ENCODE data around the gene SPATA4. TPM values are rescaled to one million over a fixed set of nuclear protein-coding genes. Genes with fewer than 3 reads are reported as not detected.

Gene SPATA4
- polyA plus RNA-seq, 4 donors: 0.07 TPM; not detected in 3

DNA sequence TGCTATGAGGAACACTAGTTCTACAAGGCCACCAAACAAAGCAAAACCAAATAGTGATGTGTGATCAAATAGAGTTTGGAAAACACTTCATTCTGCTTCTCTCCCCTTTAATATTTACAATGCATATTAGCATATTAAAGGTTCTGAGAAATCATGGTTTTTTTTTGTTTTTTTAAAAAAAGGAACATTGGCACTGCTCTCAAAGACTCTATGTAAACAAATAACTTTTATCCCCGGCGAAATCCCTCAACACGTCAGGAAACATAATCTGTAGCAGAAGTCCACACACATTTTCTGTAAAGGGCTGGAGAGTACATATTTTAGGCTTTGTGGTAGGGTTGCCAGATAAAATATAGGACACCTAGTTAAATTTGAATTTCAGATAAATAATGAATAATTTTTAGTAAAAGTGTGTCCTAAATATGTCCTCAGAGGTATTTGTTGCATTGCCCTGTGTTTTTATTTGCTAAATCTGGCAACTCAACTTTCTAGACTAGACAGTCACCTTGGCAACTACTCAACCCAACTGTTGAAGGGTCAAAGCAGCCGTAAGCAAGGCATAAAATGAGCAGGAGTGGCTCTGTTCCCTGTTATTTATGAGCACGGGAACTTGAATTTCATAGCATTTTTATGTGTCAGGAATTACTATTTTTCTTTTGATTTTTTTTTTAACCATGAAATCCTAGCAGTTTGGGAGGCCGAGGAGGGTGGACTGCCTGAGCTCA lies 8.6 kb downstream of the SPATA4 start:
- H3K27ac ChIP-seq (ENCODE audit: low read depth in 1 of 3, low read length in 2 of 3): no peak overlapping the region
- WGBS, 3 donors: 67 to 77% (median 72%) methylated on average over 6 of the region's 6 CpGs

GRCh38 chr4:176186067-176186466 lies 9.3 kb downstream of the SPATA4 start:
- H3K4me1 ChIP-seq (ENCODE audit: control insufficient read depth in 3 of 3, insufficient read depth in 2 of 3, low read depth in 1 of 3, low read length in 2 of 3): no peaks in the 10 kb centered on the region
- 56 to 72% (median 57%) methylated on average over 2 of the region's 2 CpGs for WGBS, 3 donors
- H3K36me3 ChIP-seq (ENCODE audit: control insufficient read depth in 3 of 3, insufficient read depth in 2 of 3, low read depth in 1 of 3, low read length in 3 of 3): no peaks in the 10 kb centered on the region
- FAIRE-seq (no peak), DNase-seq (no peak)
- peaks cover 0 to 4% (median 0%) of the 10 kb centered on the region in 3 donors for H3K27me3 ChIP-seq (ENCODE audit: control insufficient read depth in 3 of 3, insufficient read depth in 3 of 3, low read length in 3 of 3)
- H3K9me3 ChIP-seq (ENCODE audit: control insufficient read depth in 2 of 2, insufficient read depth in 1 of 2, low read depth in 1 of 2, low read length in 1 of 2): no peaks in the 10 kb centered on the region
- no peak overlapping the region for H3K4me3 ChIP-seq (ENCODE audit: low read depth in 1 of 3, low read length in 3 of 3)
- H3K27ac ChIP-seq (ENCODE audit: low read depth in 1 of 3, low read length in 2 of 3): no peak overlapping the region

More for the DNA sequence above, 8.6 kb downstream of the SPATA4 start:
- Histone ChIP-seq H3K4me1 (ENCODE audit: control insufficient read depth in 3 of 3, insufficient read depth in 2 of 3, low read depth in 1 of 3, low read length in 2 of 3) (no peaks in the 10 kb centered on the region), H3K9me3 (ENCODE audit: control insufficient read depth in 2 of 2, insufficient read depth in 1 of 2, low read depth in 1 of 2, low read length in 1 of 2) (no peaks in the 10 kb centered on the region), H3K4me3 (ENCODE audit: low read depth in 1 of 3, low read length in 3 of 3) (no peak overlapping the region), H3K27me3 (ENCODE audit: control insufficient read depth in 3 of 3, insufficient read depth in 3 of 3, low read length in 3 of 3) (peaks cover 0 to 4% (median 0%) of the 10 kb centered on the region in 3 donors), H3K36me3 (ENCODE audit: control insufficient read depth in 3 of 3, insufficient read depth in 2 of 3, low read depth in 1 of 3, low read length in 3 of 3) (no peaks in the 10 kb centered on the region)
- no peak for FAIRE-seq
- no peak for DNase-seq

GRCh38 chr4:176185051-176185450 lies 10.3 kb downstream of the SPATA4 start:
- DNase-seq: no peak
- no peaks in the 10 kb centered on the region for H3K4me1 ChIP-seq (ENCODE audit: control insufficient read depth in 3 of 3, insufficient read depth in 2 of 3, low read depth in 1 of 3, low read length in 2 of 3)
- peaks cover 0 to 4% (median 0%) of the 10 kb centered on the region in 3 donors for H3K27me3 ChIP-seq (ENCODE audit: control insufficient read depth in 3 of 3, insufficient read depth in 3 of 3, low read length in 3 of 3)
- 15 to 39% (median 32%) methylated on average over 1 of the region's 1 CpG for WGBS, 3 donors
- H3K27ac ChIP-seq (ENCODE audit: low read depth in 1 of 3, low read length in 2 of 3): no peak overlapping the region
- H3K9me3 ChIP-seq (ENCODE audit: control insufficient read depth in 2 of 2, insufficient read depth in 1 of 2, low read depth in 1 of 2, low read length in 1 of 2): no peaks in the 10 kb centered on the region
- no peak for FAIRE-seq
- H3K4me3 ChIP-seq (ENCODE audit: low read depth in 1 of 3, low read length in 3 of 3): no peak overlapping the region
- no peaks in the 10 kb centered on the region for H3K36me3 ChIP-seq (ENCODE audit: control insufficient read depth in 3 of 3, insufficient read depth in 2 of 3, low read depth in 1 of 3, low read length in 3 of 3)

DNA sequence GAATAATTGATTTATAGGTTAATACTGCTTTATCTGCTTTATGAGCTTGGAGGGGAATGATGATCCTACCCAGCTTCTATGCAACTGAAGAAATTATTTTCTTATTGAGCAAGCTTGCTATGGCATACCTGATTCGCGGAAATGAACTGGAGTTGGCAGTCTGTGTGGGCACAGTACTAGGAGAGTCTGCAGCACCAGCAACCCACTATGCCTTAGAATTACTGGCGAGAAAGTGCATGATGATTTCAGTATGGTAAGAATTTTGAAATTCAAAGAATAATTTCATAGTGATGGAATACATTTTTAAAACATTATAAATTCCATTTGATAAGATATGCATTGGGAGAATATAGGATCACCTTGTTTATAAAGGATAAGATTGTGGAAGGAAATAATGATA lies 32.3 kb downstream of the SPATA4 start:
- FAIRE-seq: no peak
- Histone ChIP-seq H3K36me3 (ENCODE audit: control insufficient read depth in 3 of 3, insufficient read depth in 2 of 3, low read depth in 1 of 3, low read length in 3 of 3) (no peaks in the 10 kb centered on the region), H3K4me1 (ENCODE audit: control insufficient read depth in 3 of 3, insufficient read depth in 2 of 3, low read depth in 1 of 3, low read length in 2 of 3) (no peaks in the 10 kb centered on the region), H3K27me3 (ENCODE audit: control insufficient read depth in 3 of 3, insufficient read depth in 3 of 3, low read length in 3 of 3) (no peaks in the 10 kb centered on the region), H3K4me3 (ENCODE audit: low read depth in 1 of 3, low read length in 3 of 3) (no peak overlapping the region), H3K27ac (ENCODE audit: low read depth in 1 of 3, low read length in 2 of 3) (no peak overlapping the region), H3K9me3 (ENCODE audit: control insufficient read depth in 2 of 2, insufficient read depth in 1 of 2, low read depth in 1 of 2, low read length in 1 of 2) (no peaks in the 10 kb centered on the region)
- 94 to 95% (median 95%) methylated on average over 3 of the region's 3 CpGs for WGBS, 3 donors
- no peak for DNase-seq

DNA sequence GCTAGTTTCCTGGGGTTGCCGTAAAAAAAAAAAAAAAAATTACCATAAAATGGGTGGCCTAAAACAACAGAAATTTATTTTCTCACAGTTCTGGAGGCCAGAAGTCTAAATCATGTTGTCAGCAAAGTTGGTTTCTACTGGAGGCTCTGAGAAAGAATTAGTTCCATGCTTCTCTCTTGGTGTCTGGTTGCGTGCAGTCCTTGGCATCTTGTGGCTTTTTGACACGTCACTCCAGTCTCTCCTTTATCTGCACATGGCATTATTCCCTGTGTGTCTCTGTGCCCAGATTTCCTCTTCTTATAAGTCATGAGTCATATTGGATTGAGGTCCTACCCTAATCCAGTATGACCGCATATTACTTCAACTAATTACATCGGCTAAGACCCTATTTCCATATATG lies 38.7 kb downstream of the SPATA4 start:
- no peaks in the 10 kb centered on the region for H3K27me3 ChIP-seq (ENCODE audit: control insufficient read depth in 3 of 3, insufficient read depth in 3 of 3, low read length in 3 of 3)
- no peaks in the 10 kb centered on the region for H3K9me3 ChIP-seq (ENCODE audit: control insufficient read depth in 2 of 2, insufficient read depth in 1 of 2, low read depth in 1 of 2, low read length in 1 of 2)
- no peaks in the 10 kb centered on the region for H3K36me3 ChIP-seq (ENCODE audit: control insufficient read depth in 3 of 3, insufficient read depth in 2 of 3, low read depth in 1 of 3, low read length in 3 of 3)
- DNase-seq: no peak
- no peak for FAIRE-seq
- no peaks in the 10 kb centered on the region for H3K4me1 ChIP-seq (ENCODE audit: control insufficient read depth in 3 of 3, insufficient read depth in 2 of 3, low read depth in 1 of 3, low read length in 2 of 3)
- 93 to 94% (median 94%) methylated on average over 5 of the region's 5 CpGs for WGBS, 3 donors
- no peak overlapping the region for H3K4me3 ChIP-seq (ENCODE audit: low read depth in 1 of 3, low read length in 3 of 3)
- H3K27ac ChIP-seq (ENCODE audit: low read depth in 1 of 3, low read length in 2 of 3): no peak overlapping the region

DNA sequence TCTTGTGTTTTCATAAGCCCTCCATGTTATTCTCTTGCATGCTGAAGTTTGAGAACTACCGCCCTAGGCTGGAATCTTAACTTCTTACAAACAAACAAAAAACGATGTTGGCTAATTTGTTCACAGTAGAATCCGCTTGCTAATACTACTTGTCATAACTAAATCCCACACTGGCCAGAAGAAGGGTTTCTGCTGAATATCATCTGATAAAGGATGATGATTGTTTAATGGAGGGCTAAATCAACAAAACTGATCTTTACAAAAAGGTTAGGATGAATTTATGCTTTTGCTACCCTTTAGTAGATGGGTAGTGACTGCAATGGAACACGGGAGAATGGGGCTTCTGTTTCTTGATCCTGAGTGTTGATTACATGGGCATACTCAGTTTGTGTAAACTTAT lies 42.3 kb downstream of the SPATA4 start:
- Histone ChIP-seq H3K4me1 (ENCODE audit: control insufficient read depth in 3 of 3, insufficient read depth in 2 of 3, low read depth in 1 of 3, low read length in 2 of 3) (no peaks in the 10 kb centered on the region), H3K9me3 (ENCODE audit: control insufficient read depth in 2 of 2, insufficient read depth in 1 of 2, low read depth in 1 of 2, low read length in 1 of 2) (no peaks in the 10 kb centered on the region), H3K4me3 (ENCODE audit: low read depth in 1 of 3, low read length in 3 of 3) (no peak overlapping the region), H3K27ac (ENCODE audit: low read depth in 1 of 3, low read length in 2 of 3) (no peak overlapping the region), H3K36me3 (ENCODE audit: control insufficient read depth in 3 of 3, insufficient read depth in 2 of 3, low read depth in 1 of 3, low read length in 3 of 3) (no peaks in the 10 kb centered on the region), H3K27me3 (ENCODE audit: control insufficient read depth in 3 of 3, insufficient read depth in 3 of 3, low read length in 3 of 3) (no peaks in the 10 kb centered on the region)
- FAIRE-seq: no peak
- 71 to 86% (median 80%) methylated on average over 4 of the region's 4 CpGs for WGBS, 3 donors
- no peak for DNase-seq

DNA sequence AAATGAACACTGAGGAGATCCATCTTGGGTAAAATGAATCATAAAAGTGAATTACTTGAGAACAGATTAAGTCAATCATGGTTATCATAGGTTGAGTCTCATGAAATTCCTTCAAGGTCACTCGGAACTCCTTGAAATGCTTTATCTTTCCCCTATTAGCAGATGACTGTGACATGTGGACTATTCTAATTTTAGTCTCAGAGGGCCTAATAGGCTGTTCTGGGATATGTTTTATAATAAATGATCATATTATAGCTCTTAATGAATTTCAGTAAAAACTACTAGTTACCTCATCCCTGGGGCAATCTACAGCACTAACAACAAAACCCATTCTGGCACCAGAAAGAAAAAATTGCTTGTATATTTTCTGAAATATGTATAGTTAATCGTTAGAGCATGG lies 44.7 kb downstream of the SPATA4 start:
- H3K36me3 ChIP-seq (ENCODE audit: control insufficient read depth in 3 of 3, insufficient read depth in 2 of 3, low read depth in 1 of 3, low read length in 3 of 3): no peaks in the 10 kb centered on the region
- no peaks in the 10 kb centered on the region for H3K4me1 ChIP-seq (ENCODE audit: control insufficient read depth in 3 of 3, insufficient read depth in 2 of 3, low read depth in 1 of 3, low read length in 2 of 3)
- H3K9me3 ChIP-seq (ENCODE audit: control insufficient read depth in 2 of 2, insufficient read depth in 1 of 2, low read depth in 1 of 2, low read length in 1 of 2): no peaks in the 10 kb centered on the region
- DNase-seq (no peak), FAIRE-seq (no peak)
- H3K27me3 ChIP-seq (ENCODE audit: control insufficient read depth in 3 of 3, insufficient read depth in 3 of 3, low read length in 3 of 3): no peaks in the 10 kb centered on the region
- no peak overlapping the region for H3K4me3 ChIP-seq (ENCODE audit: low read depth in 1 of 3, low read length in 3 of 3)
- WGBS, 3 donors: 76 to 78% (median 77%) methylated on average over 2 of the region's 2 CpGs
- no peak overlapping the region for H3K27ac ChIP-seq (ENCODE audit: low read depth in 1 of 3, low read length in 2 of 3)

DNA sequence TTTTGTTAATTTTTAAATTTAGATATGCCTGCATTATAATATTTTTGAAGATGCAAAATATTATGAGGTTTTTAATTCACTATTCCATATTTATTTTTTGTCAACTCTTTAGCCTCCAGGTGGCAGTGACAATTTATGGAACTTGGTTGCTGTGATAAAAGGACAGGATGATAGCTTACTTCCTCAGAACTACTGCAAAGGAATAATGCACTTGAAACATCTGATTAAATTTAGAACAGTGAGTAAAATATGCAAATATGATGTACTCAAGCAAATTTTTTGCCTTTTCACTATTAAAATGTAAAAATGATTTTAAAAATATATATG lies 45.1 kb downstream of the SPATA4 start:
- H3K27me3 ChIP-seq (ENCODE audit: control insufficient read depth in 3 of 3, insufficient read depth in 3 of 3, low read length in 3 of 3): no peaks in the 10 kb centered on the region
- H3K36me3 ChIP-seq (ENCODE audit: control insufficient read depth in 3 of 3, insufficient read depth in 2 of 3, low read depth in 1 of 3, low read length in 3 of 3): no peaks in the 10 kb centered on the region
- H3K27ac ChIP-seq (ENCODE audit: low read depth in 1 of 3, low read length in 2 of 3): no peak overlapping the region
- H3K4me3 ChIP-seq (ENCODE audit: low read depth in 1 of 3, low read length in 3 of 3): no peak overlapping the region
- DNase-seq (peak; percentile 5 to 29), FAIRE-seq (peak; percentile 86)
- H3K9me3 ChIP-seq (ENCODE audit: control insufficient read depth in 2 of 2, insufficient read depth in 1 of 2, low read depth in 1 of 2, low read length in 1 of 2): no peaks in the 10 kb centered on the region
- no peaks in the 10 kb centered on the region for H3K4me1 ChIP-seq (ENCODE audit: control insufficient read depth in 3 of 3, insufficient read depth in 2 of 3, low read depth in 1 of 3, low read length in 2 of 3)

GRCh38 chr4:176149680-176150355 lies 45.6 kb downstream of the SPATA4 start:
- H3K27ac ChIP-seq (ENCODE audit: low read depth in 1 of 3, low read length in 2 of 3): no peak overlapping the region
- FAIRE-seq (no peak), DNase-seq (no peak)
- H3K4me3 ChIP-seq (ENCODE audit: low read depth in 1 of 3, low read length in 3 of 3): no peak overlapping the region
- no peaks in the 10 kb centered on the region for H3K4me1 ChIP-seq (ENCODE audit: control insufficient read depth in 3 of 3, insufficient read depth in 2 of 3, low read depth in 1 of 3, low read length in 2 of 3)
- no peaks in the 10 kb centered on the region for H3K9me3 ChIP-seq (ENCODE audit: control insufficient read depth in 2 of 2, insufficient read depth in 1 of 2, low read depth in 1 of 2, low read length in 1 of 2)
- H3K36me3 ChIP-seq (ENCODE audit: control insufficient read depth in 3 of 3, insufficient read depth in 2 of 3, low read depth in 1 of 3, low read length in 3 of 3): no peaks in the 10 kb centered on the region
- H3K27me3 ChIP-seq (ENCODE audit: control insufficient read depth in 3 of 3, insufficient read depth in 3 of 3, low read length in 3 of 3): no peaks in the 10 kb centered on the region
- whole genome bisulfite sequencing, 3 donors: 56 to 65% (median 59%) methylated on average over 3 of the region's 3 CpGs
